IMR-90 (cell line): ENCODE measurements around the gene TNFRSF4. TPM values are rescaled to one million over a fixed set of nuclear protein-coding genes. Genes with fewer than 3 reads are reported as not detected.

Experiments
- ATAC-seq: fragments of 200-7000 bp; cut with Tn5 transposase; 2 replicates; pipeline ENCODE4 v1.9.1; 2020; ENCODE audit warnings: low read depth, mild to moderate bottlenecking, moderate library complexity
- BruUV-seq: library from RNA; stranded (reverse); fragments of 400-500 nt; replicated peaks from 2 replicates; lab custom pipeline; 2021; lab: Mats Ljungman, UMichigan
- CTCF ChIA-PET: fragments of 300-600 bp; formaldehyde crosslinking; extraction: SDS; loops from one replicate; lab custom pipeline; 2021; ENCODE audit warnings: antibody characterized with exemption; lab: Yijun Ruan, JAX
- POLR2A ChIA-PET: fragments of 300-600 bp; sonication (Branson Sonifier 250); formaldehyde crosslinking; loops from one replicate; lab custom pipeline; 2022; ENCODE audit warnings: antibody characterized with exemption; ENCODE audit not compliant: unreplicated experiment; lab: Charles Lee
- DNase-seq: peaks from one replicate; pipeline ENCODE4 v3.0.0; 2013
- H2AFZ ChIP-seq: replicated peaks from 2 replicates; pipeline ENCODE3; 2013; ENCODE audit warnings: low read length, mild to moderate bottlenecking; ENCODE audit not compliant: poor library complexity
- H2AK5ac ChIP-seq: 2 replicates; pipeline ENCODE4 v1.6.1; 2013; ENCODE audit warnings: low read depth, low read length, inconsistent platforms
- H2AK9ac ChIP-seq: replicated peaks from 2 replicates; pipeline ENCODE3; 2013; ENCODE audit warnings: mild to moderate bottlenecking, low read depth, low read length, moderate library complexity; ENCODE audit not compliant: poor library complexity
- H2BK120ac ChIP-seq: 2 replicates; pipeline ENCODE4 v1.6.1; 2013; ENCODE audit warnings: low read depth, low read length, inconsistent platforms
- H2BK15ac ChIP-seq: 3 replicates; pipeline ENCODE4 v1.6.1; 2013; ENCODE audit warnings: low read depth, low read length, inconsistent platforms
- H2BK20ac ChIP-seq: 2 replicates; pipeline ENCODE4 v1.6.1; 2013; ENCODE audit warnings: low read depth, mild to moderate bottlenecking, inconsistent platforms, low read length, moderate library complexity
- H2BK5ac ChIP-seq: 2 replicates; pipeline ENCODE4 v1.6.1; 2013; ENCODE audit warnings: mild to moderate bottlenecking, low read depth, low read length, inconsistent platforms; ENCODE audit not compliant: poor library complexity, severe bottlenecking
- H3K14ac ChIP-seq: replicated peaks from 2 replicates; pipeline ENCODE4 v1.6.1; 2013; ENCODE audit warnings: low read depth, low read length, inconsistent platforms
- H3K18ac ChIP-seq: 2 replicates; pipeline ENCODE4 v1.6.1; 2013; ENCODE audit warnings: low read depth, low read length, control low read depth
- H3K23ac ChIP-seq: 2 replicates; pipeline ENCODE4 v1.6.1; 2013; ENCODE audit warnings: low read depth, low read length, inconsistent platforms
- H3K27ac ChIP-seq: 2 replicates; pipeline ENCODE4 v1.5.1; 2013; ENCODE audit warnings: mild to moderate bottlenecking, control low read depth, low read length; ENCODE audit not compliant: insufficient read depth
- H3K27me3 ChIP-seq: 2 replicates; pipeline ENCODE4 v1.6.1; 2013; ENCODE audit warnings: low read length; ENCODE audit not compliant: control insufficient read depth, insufficient read depth
- H3K36me3 ChIP-seq: 2 replicates; pipeline ENCODE4 v1.6.1; 2013; ENCODE audit warnings: low read length, mixed read lengths; ENCODE audit not compliant: control insufficient read depth, insufficient read depth
- H3K4ac ChIP-seq: 2 replicates; pipeline ENCODE4 v1.6.1; 2013; ENCODE audit warnings: low read depth, low read length, inconsistent platforms
- H3K4me1 ChIP-seq: 2 replicates; pipeline ENCODE4 v1.6.1; 2013; ENCODE audit warnings: low read length, mixed read lengths; ENCODE audit not compliant: control insufficient read depth, insufficient read depth
- H3K4me2 ChIP-seq: 2 replicates; pipeline ENCODE4 v1.6.1; 2013; ENCODE audit warnings: low read depth, mild to moderate bottlenecking, control low read depth, low read length, moderate library complexity
- H3K4me3 ChIP-seq: 2 replicates; pipeline ENCODE4 v1.5.1; 2013; ENCODE audit warnings: low read depth, mild to moderate bottlenecking, control low read depth, low read length, moderate library complexity; ENCODE audit not compliant: insufficient read depth
- H3K56ac ChIP-seq: 2 replicates; pipeline ENCODE4 v1.6.1; 2013; ENCODE audit warnings: low read length, inconsistent platforms; ENCODE audit not compliant: insufficient read depth; ENCODE audit errors: extremely low read depth
- H3K79me1 ChIP-seq, 2 experiments: 2 replicates each; pipeline ENCODE4 v1.6.1; 2013; ENCODE audit warnings: low read length in 2 of 2, inconsistent platforms in 1 of 2, low read depth in 1 of 2
- H3K9ac ChIP-seq: 2 replicates; pipeline ENCODE4 v1.6.1; 2013; ENCODE audit warnings: low read depth, low read length, control low read depth
- H3K9me1 ChIP-seq: 2 replicates; pipeline ENCODE4 v1.6.1; 2013; ENCODE audit warnings: low read length, inconsistent platforms; ENCODE audit not compliant: insufficient read depth
- H3K9me3 ChIP-seq: 2 replicates; pipeline ENCODE4 v1.6.1; 2013; ENCODE audit warnings: low read length; ENCODE audit not compliant: control insufficient read depth, insufficient read depth
- H4K20me1 ChIP-seq: 2 replicates; pipeline ENCODE4 v1.6.1; 2013; ENCODE audit warnings: low read length, inconsistent platforms; ENCODE audit not compliant: insufficient read depth
- H4K5ac ChIP-seq: 2 replicates; pipeline ENCODE4 v1.6.1; 2013; ENCODE audit warnings: mild to moderate bottlenecking, low read depth, low read length, control low read depth
- H4K8ac ChIP-seq, 2 experiments: 2 replicates each; pipeline ENCODE4 v1.6.1; 2013; ENCODE audit warnings: low read depth in 2 of 2, low read length in 2 of 2, control low read depth in 1 of 2, inconsistent platforms in 1 of 2
- H4K91ac ChIP-seq: 2 replicates; pipeline ENCODE4 v1.6.1; 2013; ENCODE audit warnings: low read depth, low read length, inconsistent platforms; ENCODE audit not compliant: insufficient read depth
- MAZ ChIP-seq: IDR thresholded peaks from 2 replicates; pipeline ENCODE4 v1.6.1; 2012; ENCODE audit warnings: low read depth, mild to moderate bottlenecking, low read length, improper control_type of control experiment, moderate library complexity, borderline replicate concordance
- RCOR1 ChIP-seq: IDR thresholded peaks from 2 replicates; pipeline ENCODE4 v1.6.1; 2012; ENCODE audit warnings: mild to moderate bottlenecking, low read length, improper control_type of control experiment; ENCODE audit not compliant: insufficient replicate concordance
- RFX5 ChIP-seq: IDR thresholded peaks from 2 replicates; pipeline ENCODE4 v1.8.0; 2012; ENCODE audit warnings: low read depth, mild to moderate bottlenecking, low read length, moderate library complexity
- WGBS, 2 experiments: methylation state at CpG; one replicate each; pipeline versions ENCODE4 v1.1.5 to v1.1.7; 2013; ENCODE audit warnings: missing lambda C conversion rate in 2 of 2; ENCODE audit not compliant: insufficient read length in 1 of 2; ENCODE audit errors: extremely low coverage in 2 of 2; 5-methylcytosine and 5-hydroxymethylcytosine counted together
- dilution Hi-C: fragments of 300-500 bp; cut with HindIII; formaldehyde crosslinking; loops from one replicate; pipeline ENCODE4 v1.14.3; 2018; ENCODE audit warnings: low sequenced_read_pairs; ENCODE audit not compliant: unreplicated experiment
- in situ Hi-C: fragments of 300-500 bp; cut with MboI; formaldehyde crosslinking; loops from 3 replicates; pipeline ENCODE4 v1.14.3; 2019; ENCODE audit warnings: low sequenced_read_pairs, inconsistent platforms, mixed read lengths
- intact Hi-C: fragments of 100-400 bp; cut with micrococcal nuclease; formaldehyde crosslinking; loops from 2 replicates; pipeline ENCODE4 v1.10.0; 2022
- polyA plus RNA-seq, 3 experiments: library from polyadenylated mRNA; depleted of rRNA; stranded (reverse); fragments of >200 nt; gene quantifications; 2 replicates each; pipeline ENCODE4 v1.2.3, GENCODE V29; 2012; ENCODE audit warnings: low replicate concordance in 1 of 3
- total RNA-seq: library from RNA; depleted of rRNA; stranded (reverse); fragments of >200 nt; gene quantifications from 2 replicates; pipeline ENCODE4 v1.2.3, GENCODE V29; 2012
- TF ChIP-seq, protein P1 (sequence below): conservative IDR thresholded peaks from 2 replicates; pipeline ENCODE4 v1.5.1; 2012; ENCODE audit warnings: mild to moderate bottlenecking, low read depth, low read length, improper control_type of control experiment

Gene TNFRSF4
- total and polyA plus RNA-seq, 2 of the 4 experiments (the other 2 are of a cell fraction), result 0.15 TPM; not detected in 1

DNA sequence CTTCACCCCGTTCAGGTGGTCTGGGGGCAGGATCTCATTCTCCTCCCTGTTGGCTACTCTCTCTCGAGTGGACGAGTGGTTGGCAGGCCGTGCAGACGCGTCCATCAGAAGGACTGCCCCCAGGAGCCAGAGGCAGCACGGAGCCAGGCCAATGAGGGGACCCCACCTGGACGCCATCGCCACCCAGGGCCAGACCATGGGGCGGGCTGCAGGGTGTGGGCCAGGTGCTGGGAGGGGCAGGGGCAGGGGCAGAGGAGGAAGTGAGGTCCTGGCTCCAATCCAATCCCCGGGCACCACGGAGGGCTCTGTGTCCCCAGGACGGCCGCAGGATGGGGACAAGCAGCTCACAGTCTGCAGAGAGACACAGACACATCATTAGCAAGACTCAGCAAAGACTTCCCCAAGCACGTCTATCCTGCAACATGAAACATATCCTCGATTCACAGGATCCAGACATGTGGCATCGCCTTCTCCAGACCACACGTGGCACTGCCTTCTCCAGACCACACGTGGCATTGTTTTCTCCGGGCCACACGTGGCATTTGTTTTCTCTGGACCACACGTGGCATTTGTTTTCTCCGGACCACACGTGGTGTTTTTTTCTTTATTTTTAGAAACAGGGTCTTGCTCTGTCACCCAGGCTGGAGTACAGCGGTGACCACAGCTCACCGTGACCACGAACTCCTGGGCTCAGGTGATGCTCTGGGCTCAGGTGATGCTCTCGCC, 14.8 kb upstream of the TNFRSF4 start:
- CTCF ChIA-PET, result no interaction called here
- peaks cover 47% of the 10 kb centered on the region for H3K36me3 ChIP-seq
- H4K5ac ChIP-seq, result no peak overlapping the region
- H2AFZ ChIP-seq, result no peak overlapping the region
- POLR2A ChIA-PET, result no interaction called here
- ATAC-seq (no peak), DNase-seq (no peak)
- no peak overlapping the region for H3K18ac ChIP-seq
- no peak overlapping the region for H3K56ac ChIP-seq
- H3K4me1 ChIP-seq, result peaks cover 13% of the 10 kb centered on the region; the same call in 1 of the 2 replicates
- intact Hi-C loops, result no loop called here
- H3K79me1 ChIP-seq, result peaks cover 16 to 74% of the 10 kb centered on the region in 2 experiments; a peak in 3 of 4 replicates
- no peak overlapping the region for H3K23ac ChIP-seq
- H4K91ac ChIP-seq, result no peak overlapping the region
- peaks cover 10% of the 10 kb centered on the region for H3K9me1 ChIP-seq
- no peak overlapping the region for H4K8ac ChIP-seq
- H4K20me1 ChIP-seq, result peaks cover 54% of the 10 kb centered on the region
- WGBS, 2 experiments, result 99% methylated on average over 13 of the region's 28 CpGs; no CpG with 5 or more reads in 1 of the 2 experiments
- TF ChIP-seq RCOR1, result no peak
- TF ChIP-seq RFX5, result no peak
- TF ChIP-seq, protein P1, sequence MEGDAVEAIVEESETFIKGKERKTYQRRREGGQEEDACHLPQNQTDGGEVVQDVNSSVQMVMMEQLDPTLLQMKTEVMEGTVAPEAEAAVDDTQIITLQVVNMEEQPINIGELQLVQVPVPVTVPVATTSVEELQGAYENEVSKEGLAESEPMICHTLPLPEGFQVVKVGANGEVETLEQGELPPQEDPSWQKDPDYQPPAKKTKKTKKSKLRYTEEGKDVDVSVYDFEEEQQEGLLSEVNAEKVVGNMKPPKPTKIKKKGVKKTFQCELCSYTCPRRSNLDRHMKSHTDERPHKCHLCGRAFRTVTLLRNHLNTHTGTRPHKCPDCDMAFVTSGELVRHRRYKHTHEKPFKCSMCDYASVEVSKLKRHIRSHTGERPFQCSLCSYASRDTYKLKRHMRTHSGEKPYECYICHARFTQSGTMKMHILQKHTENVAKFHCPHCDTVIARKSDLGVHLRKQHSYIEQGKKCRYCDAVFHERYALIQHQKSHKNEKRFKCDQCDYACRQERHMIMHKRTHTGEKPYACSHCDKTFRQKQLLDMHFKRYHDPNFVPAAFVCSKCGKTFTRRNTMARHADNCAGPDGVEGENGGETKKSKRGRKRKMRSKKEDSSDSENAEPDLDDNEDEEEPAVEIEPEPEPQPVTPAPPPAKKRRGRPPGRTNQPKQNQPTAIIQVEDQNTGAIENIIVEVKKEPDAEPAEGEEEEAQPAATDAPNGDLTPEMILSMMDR, result no peak
- no peak for TF ChIP-seq MAZ
- no peak overlapping the region for H3K4me2 ChIP-seq
- no peak overlapping the region for H2BK20ac ChIP-seq
- H3K9me3 ChIP-seq, result peaks cover 3% of the 10 kb centered on the region
- H3K4ac ChIP-seq, result no peak overlapping the region
- H2AK5ac ChIP-seq, result no peak overlapping the region
- H3K27me3 ChIP-seq, result no peaks in the 10 kb centered on the region
- H3K9ac ChIP-seq, result no peak overlapping the region
- H2BK15ac ChIP-seq, result no peak overlapping the region
- no peak overlapping the region for H3K14ac ChIP-seq
- no TSS peak for BruUV-seq
- no peak overlapping the region for H2BK5ac ChIP-seq
- no peak overlapping the region for H2AK9ac ChIP-seq
- no peak overlapping the region for H3K4me3 ChIP-seq
- in situ Hi-C loops, result no loop called here
- dilution Hi-C loops, result no loop called here
- H3K27ac ChIP-seq, result no peak overlapping the region
- no peak overlapping the region for H2BK120ac ChIP-seq
